HG03066 (cell line): Measurements from ENCODE around the gene PRKAG2.
"Not testable (repeated sequence)": the region's sequence is repeated elsewhere in the genome, so short reads cannot be mapped to it uniquely, and the experiment has no call there.

Experiments
- ATAC-seq: cut with Tn5 transposase; IDR thresholded peaks from one replicate; pipeline ENCODE4 v1.9.1; 2021; ENCODE audit warnings: low read depth; ENCODE audit not compliant: unreplicated experiment

PRKAG2 gene

GRCh38 chr7:151758622-151759540 lies 118.0 kb downstream of the PRKAG2 start:
- ATAC-seq, result no peak

- ATAC-seq, result no peak
Observed at GRCh38 chr7:151757274-151757673, 119.6 kb downstream of the PRKAG2 start.

- ATAC-seq, result no peak
Observed at GRCh38 chr7:151756866-151757265, 120.0 kb downstream of the PRKAG2 start.

- no peak for ATAC-seq
Observed at GRCh38 chr7:151756076-151756731, 120.7 kb downstream of the PRKAG2 start.

- ATAC-seq, result no peak
Observed at GRCh38 chr7:151755131-151755801, 121.6 kb downstream of the PRKAG2 start.

- ATAC-seq, result no peak
Observed at GRCh38 chr7:151754688-151755130, 122.2 kb downstream of the PRKAG2 start.

GRCh38 chr7:151754142-151754590 lies 122.7 kb downstream of the PRKAG2 start:
- ATAC-seq, result no peak

GRCh38 chr7:151752816-151753595 lies 123.9 kb downstream of the PRKAG2 start:
- ATAC-seq, result no peak

GRCh38 chr7:151752037-151752436 lies 124.9 kb downstream of the PRKAG2 start:
- ATAC-seq, result no peak

- ATAC-seq, result no peak
Observed at GRCh38 chr7:151748733-151749132, 128.2 kb downstream of the PRKAG2 start.

GRCh38 chr7:151748021-151748420 lies 128.9 kb downstream of the PRKAG2 start:
- ATAC-seq, result not testable (repeated sequence)

- no peak for ATAC-seq
Observed at GRCh38 chr7:151745706-151746105, 131.2 kb downstream of the PRKAG2 start.

GRCh38 chr7:151744656-151745638 lies 132.0 kb downstream of the PRKAG2 start:
- no peak for ATAC-seq

- ATAC-seq, result no peak
Observed at GRCh38 chr7:151744051-151744580, 132.8 kb downstream of the PRKAG2 start.

- no peak for ATAC-seq
Observed at GRCh38 chr7:151743481-151743983, 133.4 kb downstream of the PRKAG2 start.

GRCh38 chr7:151742713-151743480 lies 134.0 kb downstream of the PRKAG2 start:
- ATAC-seq, result no peak

- no peak for ATAC-seq
Observed at GRCh38 chr7:151741585-151741984, 135.3 kb downstream of the PRKAG2 start.
